H1 (cell line): ENCODE measurements around the gene MT1B. TPM values are rescaled to one million over a fixed set of nuclear protein-coding genes. Genes with fewer than 3 reads are reported as not detected.

Experiments
- CTCF ChIA-PET: fragments of 300-600 bp; sonication (Branson Sonifier 250); formaldehyde crosslinking; loops from one replicate; lab custom pipeline; 2021; ENCODE audit not compliant: partially characterized antibody; lab: Charles Lee
- POLR2A ChIA-PET: fragments of 300-600 bp; sonication (Branson Sonifier 250); formaldehyde crosslinking; loops from one replicate; lab custom pipeline; 2021; ENCODE audit warnings: inconsistent platforms; ENCODE audit not compliant: partially characterized antibody; lab: Charles Lee
- DNase-seq, 2 experiments: peaks; one replicate each; pipeline versions ENCODE4 v3.0.0 to v3.0.0-alpha.2; 2010 to 2022; ENCODE audit warnings: low spot score in 2 of 2, low read depth in 1 of 2, mixed read lengths in 1 of 2
- FAIRE-seq: peaks from 2 replicates; lab custom pipeline; 2011; peaks lifted over from hg19 to GRCh38; lab: Jason Lieb, UNC
- H2AFZ ChIP-seq: 2 replicates; pipeline ENCODE4 v1.8.1; 2012; ENCODE audit warnings: low read length, inconsistent platforms
- H2AK5ac ChIP-seq: 2 replicates; pipeline ENCODE4 v1.6.1; 2013; ENCODE audit warnings: low read depth, low read length
- H2BK120ac ChIP-seq: replicated peaks from 2 replicates; pipeline ENCODE3; 2013; ENCODE audit warnings: low read depth, low read length, inconsistent platforms
- H2BK12ac ChIP-seq: 2 replicates; pipeline ENCODE4 v1.6.1; 2013; ENCODE audit warnings: low read depth, low read length
- H2BK15ac ChIP-seq: 2 replicates; pipeline ENCODE4 v1.6.1; 2013; ENCODE audit warnings: low read length
- H2BK20ac ChIP-seq: 2 replicates; pipeline ENCODE4 v1.6.1; 2013; ENCODE audit warnings: low read length
- H2BK5ac ChIP-seq: 2 replicates; pipeline ENCODE4 v1.6.1; 2013; ENCODE audit warnings: low read depth, low read length
- H3K14ac ChIP-seq: 2 replicates; pipeline ENCODE4 v1.6.1; 2013; ENCODE audit warnings: inconsistent platforms; ENCODE audit not compliant: insufficient read length
- H3K18ac ChIP-seq: 2 replicates; pipeline ENCODE4 v1.6.1; 2013; ENCODE audit warnings: low read length; ENCODE audit errors: extremely low read depth
- H3K23ac ChIP-seq: 2 replicates; pipeline ENCODE4 v1.6.1; 2013; ENCODE audit warnings: inconsistent platforms; ENCODE audit not compliant: insufficient read length
- H3K23me2 ChIP-seq: 2 replicates; pipeline ENCODE4 v1.6.1; 2013; ENCODE audit warnings: low read depth, low read length
- H3K27ac ChIP-seq: 2 replicates; pipeline ENCODE4 v1.6.1; 2011; ENCODE audit warnings: low read depth, low read length, inconsistent platforms
- H3K27me3 ChIP-seq, 4 experiments: replicated peaks in 1 of 4; 1 replicate in 1 of 4; 2 replicates in 3 of 4; pipeline versions ENCODE4 v1.6.1 to v1.8.1; 2011 to 2013; ENCODE audit warnings: low read length in 3 of 4, mild to moderate bottlenecking in 3 of 4, inconsistent platforms in 2 of 4, mixed read lengths in 2 of 4, moderate library complexity in 1 of 4; ENCODE audit not compliant: control insufficient read depth in 3 of 4, insufficient read depth in 3 of 4; ENCODE audit errors: extremely low read depth in 1 of 4
- H3K36me3 ChIP-seq, 4 experiments: 2 replicates each; pipeline versions ENCODE4 v1.6.1 to v1.8.1; 2011 to 2013; ENCODE audit warnings: mild to moderate bottlenecking in 4 of 4, low read length in 3 of 4, moderate library complexity in 2 of 4, control low read depth in 1 of 4, inconsistent platforms in 1 of 4; ENCODE audit not compliant: insufficient read depth in 4 of 4, control insufficient read depth in 2 of 4
- H3K4ac ChIP-seq: replicated peaks from 2 replicates; pipeline ENCODE3; 2013; ENCODE audit warnings: low read length, low read depth, mixed read lengths, inconsistent platforms; ENCODE audit not compliant: insufficient read length
- H3K4me1 ChIP-seq, 4 experiments: replicated peaks in 1 of 4; 1 replicate in 1 of 4; 2 replicates in 3 of 4; pipeline versions ENCODE4 v1.6.1 to v1.8.1; 2011 to 2013; ENCODE audit warnings: low read length in 3 of 4, inconsistent platforms in 2 of 4, mixed read lengths in 1 of 4; ENCODE audit not compliant: insufficient read depth in 4 of 4, control insufficient read depth in 3 of 4
- H3K4me2 ChIP-seq, 2 experiments: 2 replicates each; pipeline versions ENCODE4 v1.6.1 to v1.8.1; 2011 to 2013; ENCODE audit warnings: low read depth in 2 of 2, low read length in 2 of 2, control low read depth in 1 of 2, inconsistent platforms in 1 of 2, mild to moderate bottlenecking in 1 of 2; ENCODE audit not compliant: insufficient read depth in 1 of 2
- H3K4me3 ChIP-seq, 4 experiments: fragments of 200-600, 300-600 bp in 1 of 4; sonication (generic), shearing (Covaris generic), sonication (Bioruptor Twin) in 1 of 4; 2 replicates each; pipeline versions ENCODE4 v1.5.1 to v1.8.1; 2011 to 2016; ENCODE audit warnings: low read length in 4 of 4, low read depth in 3 of 4, control low read depth in 2 of 4, inconsistent platforms in 2 of 4, mild to moderate bottlenecking in 2 of 4, mixed read lengths in 1 of 4, moderate library complexity in 1 of 4; ENCODE audit not compliant: insufficient read depth in 2 of 4; ENCODE audit errors: extremely low read depth in 1 of 4
- H3K56ac ChIP-seq: replicated peaks from 2 replicates; pipeline ENCODE3; 2013; ENCODE audit warnings: low read depth, mild to moderate bottlenecking, mixed read lengths, low read length, inconsistent platforms; ENCODE audit not compliant: insufficient read length
- H3K79me1 ChIP-seq: 2 replicates; pipeline ENCODE4 v1.6.1; 2013; ENCODE audit warnings: low read depth, low read length, control low read depth
- H3K79me2 ChIP-seq, 2 experiments: 2 replicates each; pipeline versions ENCODE4 v1.6.1 to v1.8.1; 2012 to 2013; ENCODE audit warnings: low read length in 2 of 2, mild to moderate bottlenecking in 2 of 2, inconsistent platforms in 1 of 2; ENCODE audit not compliant: insufficient read depth in 2 of 2, control insufficient read depth in 1 of 2
- H3K9ac ChIP-seq, 4 experiments: replicated peaks in 1 of 4; 1 replicate in 1 of 4; 2 replicates in 3 of 4; pipeline versions ENCODE4 v1.6.1 to v1.8.1; 2011 to 2013; ENCODE audit warnings: low read depth in 3 of 4, low read length in 3 of 4, control low read depth in 2 of 4, mild to moderate bottlenecking in 2 of 4, moderate library complexity in 2 of 4, inconsistent platforms in 1 of 4; ENCODE audit errors: extremely low read depth in 1 of 4
- H3K9me3 ChIP-seq, 2 experiments: 2 replicates each; pipeline versions ENCODE4 v1.6.1 to v1.8.1; 2012 to 2013; ENCODE audit warnings: mild to moderate bottlenecking in 2 of 2, moderate library complexity in 2 of 2, control low read depth in 1 of 2, inconsistent platforms in 1 of 2, low read depth in 1 of 2, low read length in 1 of 2, mixed read lengths in 1 of 2; ENCODE audit not compliant: insufficient read depth in 2 of 2
- H4K20me1 ChIP-seq, 2 experiments: replicated peaks in 1 of 2; 2 replicates each; pipeline versions ENCODE3 to v1.8.1; 2011 to 2013; ENCODE audit warnings: inconsistent platforms in 2 of 2, low read length in 2 of 2, mild to moderate bottlenecking in 1 of 2; ENCODE audit not compliant: insufficient read depth in 2 of 2, control insufficient read depth in 1 of 2
- H4K5ac ChIP-seq: 2 replicates; pipeline ENCODE4 v1.6.1; 2013; ENCODE audit warnings: low read length, low read depth, mixed read lengths, inconsistent platforms; ENCODE audit not compliant: insufficient read length
- H4K8ac ChIP-seq: 2 replicates; pipeline ENCODE4 v1.8.0; 2013; ENCODE audit warnings: mild to moderate bottlenecking, moderate library complexity, low read length, inconsistent platforms; ENCODE audit not compliant: insufficient read depth; ENCODE audit errors: extremely low read depth
- H4K91ac ChIP-seq: replicated peaks from 2 replicates; pipeline ENCODE3; 2013; ENCODE audit warnings: low read length, mixed read lengths, inconsistent platforms; ENCODE audit not compliant: insufficient read length
- ASH2L ChIP-seq: fragments of 200-600, 300-600 bp; sonication (generic); IDR thresholded peaks from one replicate; pipeline ENCODE4 v1.7.1; 2017; ENCODE audit warnings: low read length
- BRCA1 ChIP-seq: IDR thresholded peaks from 2 replicates; pipeline ENCODE4 v1.6.1; 2012; ENCODE audit warnings: low read depth, low read length, improper control_type of control experiment
- CHD2 ChIP-seq: IDR thresholded peaks from 2 replicates; pipeline ENCODE4 v1.6.1; 2012; ENCODE audit warnings: low read length, improper control_type of control experiment
- EGR1 ChIP-seq: IDR thresholded peaks from 2 replicates; pipeline ENCODE4 v1.6.1; 2011; ENCODE audit warnings: low read depth, low read length, borderline replicate concordance
- EZH2 ChIP-seq: fragments of 200-600 bp; sonication (generic); IDR thresholded peaks from 2 replicates; pipeline ENCODE4 v1.7.1; 2012; ENCODE audit warnings: low read depth, mild to moderate bottlenecking, moderate library complexity, low read length, inconsistent platforms; ENCODE audit not compliant: severe bottlenecking
- RNF2 ChIP-seq: fragments of 200-900, 300-1000 bp; sonication (generic); IDR thresholded peaks from 2 replicates; pipeline ENCODE4 v1.7.1; 2016; ENCODE audit warnings: borderline replicate concordance, low read depth, mild to moderate bottlenecking, antibody characterized with exemption, low read length; ENCODE audit not compliant: poor library complexity, severe bottlenecking; ENCODE audit errors: missing control alignments
- SIN3A ChIP-seq, 2 experiments: IDR thresholded peaks in 1 of 2; conservative IDR thresholded peaks in 1 of 2; 2 replicates each; pipeline ENCODE4 v1.6.1; 2011 to 2012; ENCODE audit warnings: low read length in 2 of 2, improper control_type of control experiment in 1 of 2, low read depth in 1 of 2, mild to moderate bottlenecking in 1 of 2
- SP4 ChIP-seq: IDR thresholded peaks from 2 replicates; pipeline ENCODE4 v1.6.1; 2012; ENCODE audit warnings: low read length, inconsistent platforms
- SUZ12 ChIP-seq: fragments of 200-600 bp; sonication (generic); IDR thresholded peaks from 2 replicates; pipeline ENCODE4 v1.6.1; 2012; ENCODE audit warnings: mild to moderate bottlenecking, inconsistent platforms, low read length, moderate library complexity, mixed read lengths
- TAF1 ChIP-seq: IDR thresholded peaks from 2 replicates; pipeline ENCODE4 v1.6.1; 2011; ENCODE audit warnings: mild to moderate bottlenecking, low read depth, low read length
- YY1 ChIP-seq: IDR thresholded peaks from 2 replicates; pipeline ENCODE4 v1.6.1; 2011; ENCODE audit warnings: low read depth, mild to moderate bottlenecking, low read length
- ZNF274 ChIP-seq: IDR thresholded peaks from 2 replicates; pipeline ENCODE4 v1.7.0; 2012; ENCODE audit warnings: low read length, borderline replicate concordance; ENCODE audit errors: extremely low read depth
- WGBS, 2 experiments: shearing (Covaris generic) in 1 of 2; methylation state at CpG; one replicate each; pipeline versions ENCODE4 v1.1.6 to v1.1.7; 2013 to 2015; ENCODE audit warnings: low lambda C conversion rate in 2 of 2, mixed read lengths in 2 of 2, inconsistent platforms in 1 of 2, low coverage in 1 of 2, missing lambda C conversion rate in 1 of 2; ENCODE audit not compliant: insufficient replicate concordance in 2 of 2, insufficient coverage in 1 of 2, insufficient read length in 1 of 2; ENCODE audit errors: extremely low coverage in 1 of 2, missing lambda C conversion rate in 1 of 2; 5-methylcytosine and 5-hydroxymethylcytosine counted together
- polyA plus RNA-seq, 7 experiments: library from polyadenylated mRNA; depleted of rRNA in 3 of 7; stranded (reverse) in 5 of 7; unstranded in 2 of 7; fragments of >200 nt in 5 of 7; fragments of 200-250 nt in 2 of 7; gene quantifications; 1 replicate in 5 of 7; 2 replicates in 1 of 7; 4 replicates in 1 of 7; pipeline versions ENCODE4 v1.2.1 to v1.2.3, GENCODE V29; 2011 to 2013; ENCODE audit warnings: missing spikeins in 2 of 7, mixed read lengths in 2 of 7
- total RNA-seq: library from RNA; stranded (reverse); fragmentation: NEBNext Ultra II Directional; extraction: Animal tissue kit (Norgen Biotek cat#: 25700); gene quantifications from 2 replicates; pipeline ENCODE4 v1.2.1, GENCODE V29; 2021

Gene MT1B
- total and polyA plus RNA-seq, 2 of the 8 experiments (the other 6 are each of a cell fraction or from before 2014, with no cell fraction given) = not detected

DNA sequence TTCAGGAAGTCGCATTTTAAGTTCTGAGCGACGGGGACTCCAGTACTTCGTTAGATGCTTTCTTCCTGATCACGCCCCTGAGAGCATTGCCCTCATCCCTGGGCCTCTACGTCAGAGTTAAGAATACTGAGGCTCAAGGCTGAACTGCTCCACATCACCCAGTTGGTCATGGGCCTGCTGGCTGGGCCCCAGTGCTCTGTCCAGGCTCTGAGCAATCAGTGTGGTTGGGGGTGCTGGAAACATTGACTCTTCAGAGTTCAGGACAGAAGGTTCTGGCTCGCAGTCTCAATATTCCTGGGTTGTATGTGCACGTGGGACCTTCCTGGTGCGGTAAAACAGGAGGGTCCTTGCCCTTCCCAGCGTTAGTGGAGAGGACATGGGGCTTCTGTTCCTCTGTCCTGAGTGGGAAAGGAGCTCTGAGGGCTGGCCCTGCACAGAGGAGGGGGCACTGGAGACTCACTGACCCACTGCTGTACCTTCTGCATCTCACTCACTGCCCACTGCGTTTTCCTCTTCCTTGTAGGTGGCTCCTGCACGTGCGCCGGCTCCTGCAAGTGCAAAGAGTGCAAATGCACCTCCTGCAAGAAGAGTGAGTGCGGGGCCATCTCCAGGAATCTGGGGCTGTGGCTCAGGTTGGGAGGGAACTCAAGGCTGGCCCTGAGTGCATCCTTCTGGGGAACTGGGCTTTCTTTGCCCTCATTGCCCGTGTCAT lies 25.6 kb upstream of the MT1B start:
- ChIA-PET CTCF (interaction anchor here (0.9 to 3.2 kb wide), 11 partner anchors 11 to 76 kb away, joined by 3 to 13 read pairs (median 5); partner anchors contain the start of genes MT1A and MT1H), POLR2A (interaction anchor here (0.7 to 4.7 kb wide), 27 partner anchors 10 to 306 kb away, joined by 3 to 66 read pairs (median 5); partner anchors contain the start of genes HERPUD1, MT1A, MT1F and MT1G)
- H3K23ac ChIP-seq = no peak overlapping the region
- no peaks in the 10 kb centered on the region for H3K79me2 ChIP-seq
- peak overlapping the region; percentile 40; the same call in 1 of the 2 replicates for H2BK15ac ChIP-seq
- H2AFZ ChIP-seq = no peak overlapping the region
- no peak overlapping the region for H3K4ac ChIP-seq
- H4K8ac ChIP-seq = no peak overlapping the region
- peaks cover 0 to 15% of the 10 kb centered on the region in 2 experiments for H4K20me1 ChIP-seq
- no peak overlapping the region for H4K91ac ChIP-seq
- peak overlapping the region; percentile 6 to 61 (median 34); a peak in 6 of 8 replicates for H3K4me3 ChIP-seq
- H3K27me3 ChIP-seq = peaks cover 60 to 88% (median 84%) of the 10 kb centered on the region in 4 experiments
- peaks cover 0 to 17% (median 14%) of the 10 kb centered on the region in 4 experiments; a peak in 6 of 7 replicates for H3K4me1 ChIP-seq
- no peak overlapping the region for H4K5ac ChIP-seq
- H3K4me2 ChIP-seq = peak overlapping the region; percentile 90 to 94
- H2BK20ac ChIP-seq = no peak overlapping the region
- peak overlapping the region; percentile 66 for H3K18ac ChIP-seq
- H3K14ac ChIP-seq = no peak overlapping the region
- H3K27ac ChIP-seq = no peak overlapping the region
- H3K79me1 ChIP-seq = no peaks in the 10 kb centered on the region
- H2BK5ac ChIP-seq = no peak overlapping the region; the same call in 1 of the 2 replicates
- H3K9ac ChIP-seq = no peak overlapping the region
- H3K23me2 ChIP-seq = peaks cover 5% of the 10 kb centered on the region; the same call in 1 of the 2 replicates
- no peaks in the 10 kb centered on the region for H3K9me3 ChIP-seq
- H3K56ac ChIP-seq = no peak overlapping the region
- DNase-seq = no peak
- TF ChIP-seq CHD2 (no peak), SIN3A (conservative IDR thresholded peaks at IDR 0.05 in 1 of 2, IDR thresholded peaks at IDR 0.05 in 1 of 2; ENCODE audit: low read depth in 1 of 2, low read length in 2 of 2) (no peak), EGR1 (no peak), ASH2L (no peak), TAF1 (no peak), RNF2 (peak; percentile 22), YY1 (no peak), SUZ12 (peak; percentile 42; the same call in 1 of the 2 replicates), EZH2 (peak; percentile 10), BRCA1 (no peak), ZNF274 (no peak), SP4 (no peak)
- no peaks in the 10 kb centered on the region for H3K36me3 ChIP-seq
- FAIRE-seq = no peak
- 0 out of 2 replicates have a peak overlapping the region, but pooled peaks have one; percentile 72 for H2AK5ac ChIP-seq
- no peak overlapping the region for H2BK120ac ChIP-seq
- H2BK12ac ChIP-seq = peak overlapping the region; percentile 87; the same call in 1 of the 2 replicates
- 9% methylated on average over 16 of the region's 16 CpGs; no CpG with 5 or more reads in 1 of the 2 experiments for WGBS, 2 experiments
